ENCODE measurements around the gene TUBB.

TUBB gene

GRCh38 chr6:30678964-30679726 lies 41.0 kb upstream of the TUBB start (continued):
- no peak for TF ChIP-seq ZNF26 (tag by site-specific recombination; IDR thresholded peaks at IDR 0.05)
- TF ChIP-seq ZNF560 (tag by site-specific recombination; IDR thresholded peaks at IDR 0.05; ENCODE audit: borderline replicate concordance) = no peak
- TF ChIP-seq PRDM4 (tag by site-specific recombination; IDR thresholded peaks at IDR 0.05) = no peak
- TF ChIP-seq, protein P1, sequence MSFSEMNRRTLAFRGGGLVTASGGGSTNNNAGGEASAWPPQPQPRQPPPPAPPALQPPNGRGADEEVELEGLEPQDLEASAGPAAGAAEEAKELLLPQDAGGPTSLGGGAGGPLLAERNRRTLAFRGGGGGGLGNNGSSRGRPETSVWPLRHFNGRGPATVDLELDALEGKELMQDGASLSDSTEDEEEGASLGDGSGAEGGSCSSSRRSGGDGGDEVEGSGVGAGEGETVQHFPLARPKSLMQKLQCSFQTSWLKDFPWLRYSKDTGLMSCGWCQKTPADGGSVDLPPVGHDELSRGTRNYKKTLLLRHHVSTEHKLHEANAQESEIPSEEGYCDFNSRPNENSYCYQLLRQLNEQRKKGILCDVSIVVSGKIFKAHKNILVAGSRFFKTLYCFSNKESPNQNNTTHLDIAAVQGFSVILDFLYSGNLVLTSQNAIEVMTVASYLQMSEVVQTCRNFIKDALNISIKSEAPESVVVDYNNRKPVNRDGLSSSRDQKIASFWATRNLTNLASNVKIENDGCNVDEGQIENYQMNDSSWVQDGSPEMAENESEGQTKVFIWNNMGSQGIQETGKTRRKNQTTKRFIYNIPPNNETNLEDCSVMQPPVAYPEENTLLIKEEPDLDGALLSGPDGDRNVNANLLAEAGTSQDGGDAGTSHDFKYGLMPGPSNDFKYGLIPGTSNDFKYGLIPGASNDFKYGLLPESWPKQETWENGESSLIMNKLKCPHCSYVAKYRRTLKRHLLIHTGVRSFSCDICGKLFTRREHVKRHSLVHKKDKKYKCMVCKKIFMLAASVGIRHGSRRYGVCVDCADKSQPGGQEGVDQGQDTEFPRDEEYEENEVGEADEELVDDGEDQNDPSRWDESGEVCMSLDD (tag by site-specific recombination; IDR thresholded peaks at IDR 0.05) = no peak
- no peak for TF ChIP-seq ZNF768 (tag by site-specific recombination; IDR thresholded peaks at IDR 0.05)
- TF ChIP-seq ZNF558 (tag by site-specific recombination; IDR thresholded peaks at IDR 0.05) = no peak
- TF ChIP-seq ZIC2 (tag by site-specific recombination; IDR thresholded peaks at IDR 0.05) = peak; percentile 29; the same call in 1 of the 2 replicates
- 0 out of 2 replicates have a peak, but pooled peaks have one; percentile 47 for TF ChIP-seq ZNF692 (tag by site-specific recombination; IDR thresholded peaks at IDR 0.05)
- no peak for TF ChIP-seq ZBTB20 (tag by site-specific recombination; IDR thresholded peaks at IDR 0.05)
- TF ChIP-seq ZNF23 (tag by site-specific recombination; IDR thresholded peaks at IDR 0.05; ENCODE audit: borderline replicate concordance) = no peak
- no peak for TF ChIP-seq ZNF639 (tag by site-specific recombination; IDR thresholded peaks at IDR 0.05)
- no peak for TF ChIP-seq ZNF426 (tag by site-specific recombination; IDR thresholded peaks at IDR 0.05)
- peak; percentile 82 for TF ChIP-seq ZNF561 (tag by site-specific recombination; IDR thresholded peaks at IDR 0.05; ENCODE audit: borderline replicate concordance)
- no peak for TF ChIP-seq ZNF10 (tag by site-specific recombination; IDR thresholded peaks at IDR 0.05)
- TF ChIP-seq GLI2 (tag by site-specific recombination; IDR thresholded peaks at IDR 0.05; ENCODE audit: borderline replicate concordance, low read depth) = no peak
- no peak for TF ChIP-seq ZNF138 (tag by site-specific recombination; IDR thresholded peaks at IDR 0.05; ENCODE audit: borderline replicate concordance)
- no peak for TF ChIP-seq ZSCAN18 (tag by site-specific recombination; IDR thresholded peaks at IDR 0.05)
- TF ChIP-seq ZNF350 (tag by site-specific recombination; IDR thresholded peaks at IDR 0.05) = no peak
- TF ChIP-seq, protein P2, sequence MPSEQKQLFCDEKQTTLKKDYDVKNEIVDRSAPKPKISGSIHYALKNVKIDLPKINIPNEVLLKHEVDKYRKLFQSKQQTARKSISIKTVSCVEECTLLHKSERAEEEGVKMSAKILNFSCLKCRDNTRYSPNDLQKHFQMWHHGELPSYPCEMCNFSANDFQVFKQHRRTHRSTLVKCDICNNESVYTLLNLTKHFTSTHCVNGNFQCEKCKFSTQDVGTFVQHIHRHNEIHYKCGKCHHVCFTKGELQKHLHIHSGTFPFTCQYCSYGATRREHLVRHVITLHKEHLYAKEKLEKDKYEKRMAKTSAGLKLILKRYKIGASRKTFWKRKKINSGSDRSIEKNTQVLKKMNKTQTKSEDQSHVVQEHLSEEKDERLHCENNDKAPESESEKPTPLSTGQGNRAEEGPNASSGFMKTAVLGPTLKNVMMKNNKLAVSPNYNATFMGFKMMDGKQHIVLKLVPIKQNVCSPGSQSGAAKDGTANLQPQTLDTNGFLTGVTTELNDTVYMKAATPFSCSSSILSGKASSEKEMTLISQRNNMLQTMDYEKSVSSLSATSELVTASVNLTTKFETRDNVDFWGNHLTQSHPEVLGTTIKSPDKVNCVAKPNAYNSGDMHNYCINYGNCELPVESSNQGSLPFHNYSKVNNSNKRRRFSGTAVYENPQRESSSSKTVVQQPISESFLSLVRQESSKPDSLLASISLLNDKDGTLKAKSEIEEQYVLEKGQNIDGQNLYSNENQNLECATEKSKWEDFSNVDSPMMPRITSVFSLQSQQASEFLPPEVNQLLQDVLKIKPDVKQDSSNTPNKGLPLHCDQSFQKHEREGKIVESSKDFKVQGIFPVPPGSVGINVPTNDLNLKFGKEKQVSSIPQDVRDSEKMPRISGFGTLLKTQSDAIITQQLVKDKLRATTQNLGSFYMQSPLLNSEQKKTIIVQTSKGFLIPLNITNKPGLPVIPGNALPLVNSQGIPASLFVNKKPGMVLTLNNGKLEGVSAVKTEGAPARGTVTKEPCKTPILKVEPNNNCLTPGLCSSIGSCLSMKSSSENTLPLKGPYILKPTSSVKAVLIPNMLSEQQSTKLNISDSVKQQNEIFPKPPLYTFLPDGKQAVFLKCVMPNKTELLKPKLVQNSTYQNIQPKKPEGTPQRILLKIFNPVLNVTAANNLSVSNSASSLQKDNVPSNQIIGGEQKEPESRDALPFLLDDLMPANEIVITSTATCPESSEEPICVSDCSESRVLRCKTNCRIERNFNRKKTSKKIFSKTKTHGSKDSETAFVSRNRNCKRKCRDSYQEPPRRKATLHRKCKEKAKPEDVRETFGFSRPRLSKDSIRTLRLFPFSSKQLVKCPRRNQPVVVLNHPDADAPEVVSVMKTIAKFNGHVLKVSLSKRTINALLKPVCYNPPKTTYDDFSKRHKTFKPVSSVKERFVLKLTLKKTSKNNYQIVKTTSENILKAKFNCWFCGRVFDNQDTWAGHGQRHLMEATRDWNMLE (tag by site-specific recombination; conservative IDR thresholded peaks at IDR 0.05; ENCODE audit: low read depth) = no peak
- TF ChIP-seq ZSCAN16 (tag by site-specific recombination; IDR thresholded peaks at IDR 0.05) = no peak
- peak; percentile 86 for TF ChIP-seq ZBTB17 (tag by site-specific recombination; IDR thresholded peaks at IDR 0.05)
- no peak for TF ChIP-seq ZNF37A (tag by site-specific recombination; IDR thresholded peaks at IDR 0.05)
- no peak for TF ChIP-seq KLF16 (tag by site-specific recombination; IDR thresholded peaks at IDR 0.05)
